Stimulated activated naive CD4-positive, alpha-beta T cell (primary cell): Measurements from ENCODE around the gene CCDC187.
A peak's percentile ranks its signal among the peaks of the same experiment; 100 is the strongest.

Source experiments
- DNase-seq, 6 experiments: peaks; one replicate each; lab custom pipeline; 2025; lab: John Stamatoyannopoulos, UW

The CCDC187 gene

DNA sequence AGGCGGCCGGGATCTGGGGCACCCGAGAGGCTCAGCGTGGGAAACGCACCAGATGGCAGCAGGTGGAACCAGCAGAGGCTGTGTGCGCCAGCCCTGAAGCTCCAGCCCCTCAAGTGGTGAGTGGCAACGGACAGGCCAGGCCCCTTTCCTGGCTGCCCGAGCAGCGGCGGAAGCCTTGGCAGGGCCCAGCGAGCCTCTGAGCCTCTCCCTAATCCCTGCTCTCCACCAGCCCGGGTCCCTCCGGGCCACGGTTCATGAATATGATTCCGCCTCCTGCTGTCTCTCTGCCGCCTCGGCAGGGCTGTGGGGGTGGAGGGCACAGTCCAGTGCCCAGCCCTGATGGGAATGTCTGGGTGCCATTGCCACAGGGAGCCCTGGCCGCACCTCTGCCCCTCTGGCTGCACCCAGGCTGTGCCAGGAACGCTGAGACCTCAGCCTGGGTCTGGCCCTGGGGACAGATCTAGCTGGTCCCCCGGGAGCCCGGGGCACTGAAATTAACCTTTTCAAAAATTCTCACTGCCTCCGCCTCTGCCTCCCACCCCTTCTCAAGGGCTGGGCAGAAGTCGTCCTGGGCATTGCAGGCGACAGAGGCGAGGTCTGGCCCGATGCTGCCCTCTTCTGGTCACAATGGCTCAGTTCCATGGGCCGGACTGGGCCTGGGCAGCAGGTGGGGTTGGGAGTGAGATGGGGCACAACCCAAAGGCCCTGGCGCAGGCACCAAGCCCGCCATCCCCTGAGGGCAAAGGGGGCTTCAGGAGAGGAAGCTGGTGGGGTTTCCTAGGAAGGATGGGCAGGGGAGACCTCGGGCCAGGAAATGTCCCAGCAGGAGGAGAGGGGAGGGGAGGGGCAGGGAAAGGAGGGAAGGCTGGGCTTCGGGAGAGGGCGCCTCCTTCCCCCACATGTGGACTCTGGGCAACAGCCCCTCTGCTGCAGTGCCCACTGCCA lies 20.3 kb downstream of the CCDC187 start:
- peak; percentile 30 to 64 (median 54) for DNase-seq

DNA sequence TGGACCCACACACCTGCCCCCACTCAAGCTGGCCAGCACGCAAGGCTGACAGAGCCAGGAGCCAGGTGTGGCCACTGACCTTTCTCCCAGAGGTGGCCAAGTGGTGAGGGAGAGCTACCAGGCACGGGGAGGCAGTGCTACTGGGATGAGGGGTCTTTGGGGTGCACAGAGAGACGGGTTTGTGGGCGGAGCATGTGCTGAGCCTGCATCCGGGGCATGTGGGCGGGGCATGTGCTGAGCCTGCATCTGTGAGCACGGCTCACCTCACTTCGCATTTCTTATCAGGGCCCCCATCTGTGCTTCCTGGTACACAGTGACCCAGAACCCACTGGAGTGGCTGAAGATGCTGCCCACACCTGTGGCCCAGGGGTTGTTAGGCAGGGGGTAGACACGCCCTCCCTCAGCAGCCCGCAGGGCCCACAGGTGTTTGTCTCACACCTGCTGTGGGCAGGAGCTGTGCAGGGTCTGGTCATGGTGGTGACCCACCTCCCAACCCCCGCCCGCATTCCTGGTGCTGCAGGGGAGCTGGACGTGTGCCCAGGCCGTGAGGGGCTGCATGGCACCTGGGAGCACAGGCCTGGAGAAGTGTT lies 21.5 kb downstream of the CCDC187 start:
- DNase-seq = no peak

DNA sequence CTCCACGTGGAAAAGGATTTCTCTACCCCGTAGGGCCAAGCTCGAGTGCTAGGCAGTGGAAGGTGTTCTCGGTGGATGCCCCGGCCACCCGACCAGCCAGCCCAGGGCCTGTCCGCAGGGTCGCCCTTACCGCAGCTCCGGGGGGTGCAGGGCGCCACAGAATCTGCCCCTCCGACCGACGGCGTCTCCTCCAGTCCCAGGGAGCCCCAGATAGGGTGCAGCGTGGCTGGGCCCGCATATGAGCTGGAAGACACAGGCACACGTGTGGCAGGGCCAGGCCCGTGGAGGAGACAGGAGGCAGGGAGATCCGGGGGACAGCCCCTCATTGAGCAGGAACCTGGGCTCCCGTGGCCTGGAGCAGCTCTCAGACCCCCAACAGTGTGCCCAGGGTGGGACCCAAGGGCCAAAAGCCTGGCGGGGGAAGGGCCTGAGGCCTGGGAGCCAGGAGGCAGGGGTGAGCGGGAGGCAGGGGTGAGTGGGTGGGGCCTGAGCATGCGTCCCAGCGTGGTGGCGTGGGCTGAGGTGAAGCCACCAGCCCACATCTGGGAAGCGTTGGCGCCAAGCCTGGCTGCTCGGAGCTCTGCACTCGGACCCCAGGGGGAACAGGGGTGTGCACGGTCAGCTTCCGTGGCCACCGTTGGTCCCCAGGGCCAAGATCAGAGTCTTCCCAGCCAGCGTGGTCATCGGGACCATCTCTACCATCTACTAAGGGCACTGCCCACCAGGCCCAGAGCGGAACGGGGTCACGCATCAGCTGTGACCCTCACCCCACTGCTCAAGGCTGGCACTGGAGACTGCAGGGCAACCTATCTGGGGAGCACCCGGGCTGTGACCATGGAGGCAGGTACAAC lies 22.2 kb downstream of the CCDC187 start:
- no peak for DNase-seq

DNA sequence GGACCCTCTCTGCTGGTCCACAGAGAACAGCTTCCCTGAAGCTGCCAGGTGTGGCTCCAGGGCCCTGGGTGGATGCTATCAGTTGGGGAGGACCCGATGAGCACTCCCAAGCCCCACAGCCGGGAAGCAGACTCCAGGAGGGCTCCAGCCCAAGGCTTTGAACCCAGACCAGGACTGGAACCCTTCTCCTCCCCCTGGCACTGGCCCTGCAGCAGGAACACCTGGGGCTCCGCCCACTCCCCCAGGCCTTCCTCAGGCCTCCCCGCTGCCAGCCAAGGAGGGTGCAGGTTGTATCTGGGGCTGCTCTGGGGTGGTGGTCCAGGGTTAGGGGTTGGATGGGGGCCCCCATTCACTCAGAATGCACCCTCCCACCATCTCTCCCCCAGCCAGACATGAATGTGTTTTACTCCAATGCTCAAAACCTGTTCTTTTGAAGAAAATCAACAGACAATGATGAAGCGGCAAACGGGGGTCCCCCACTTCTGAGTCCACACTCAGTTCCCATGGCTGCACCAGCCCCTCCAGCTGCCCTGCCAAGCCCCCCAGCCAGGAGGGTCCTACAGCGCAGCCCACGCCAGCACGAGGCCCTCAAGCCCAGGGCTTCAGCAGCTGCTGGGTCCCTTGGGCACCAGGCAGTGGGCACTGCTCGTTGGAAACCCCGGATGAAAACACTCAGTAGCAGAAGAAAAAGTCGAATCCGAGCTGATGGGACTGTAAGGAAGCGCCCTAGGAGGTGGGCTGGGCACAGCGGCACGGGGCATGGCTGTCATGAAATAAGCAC lies 23.2 kb downstream of the CCDC187 start:
- no peak for DNase-seq

DNA sequence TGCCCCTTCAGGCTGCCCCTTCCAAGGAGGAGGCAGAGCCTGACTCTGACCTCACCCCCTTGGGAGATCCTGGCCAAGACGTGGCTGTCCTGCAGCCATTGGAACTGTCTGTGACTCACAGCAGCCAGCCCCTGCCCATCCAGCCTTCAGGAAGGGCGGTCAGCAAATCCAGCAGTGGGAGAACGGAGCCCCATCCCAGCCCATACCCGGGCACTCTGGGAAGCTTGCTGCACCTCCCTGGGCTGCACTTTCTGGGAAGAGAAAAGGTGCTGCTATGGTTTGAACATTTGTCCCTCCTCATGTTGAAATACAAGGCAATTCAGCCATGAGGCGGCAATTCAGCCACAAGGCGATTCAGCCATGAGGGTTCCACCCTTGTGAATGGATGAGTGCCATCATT lies 24.4 kb downstream of the CCDC187 start:
- no peak for DNase-seq

DNA sequence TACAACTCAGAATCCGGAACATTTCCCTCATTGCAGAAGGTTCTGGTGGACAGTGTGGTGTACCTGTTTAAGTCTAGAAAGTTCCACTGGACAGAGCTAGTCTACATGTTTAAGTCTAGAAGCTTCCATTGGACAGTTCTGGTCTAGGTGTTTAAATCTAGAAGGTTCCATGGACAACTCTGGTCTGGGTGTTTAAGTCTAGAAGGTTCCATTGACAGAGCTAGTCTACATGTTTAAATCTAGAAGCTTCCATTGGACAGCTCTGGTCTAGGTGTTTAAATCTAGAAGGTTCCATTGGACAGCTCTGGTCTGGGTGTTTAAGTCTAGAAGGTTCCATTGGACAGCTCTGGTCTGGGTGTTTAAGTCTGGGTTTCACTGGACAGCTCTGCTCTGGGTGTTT lies 25.0 kb downstream of the CCDC187 start:
- no peak for DNase-seq

DNA sequence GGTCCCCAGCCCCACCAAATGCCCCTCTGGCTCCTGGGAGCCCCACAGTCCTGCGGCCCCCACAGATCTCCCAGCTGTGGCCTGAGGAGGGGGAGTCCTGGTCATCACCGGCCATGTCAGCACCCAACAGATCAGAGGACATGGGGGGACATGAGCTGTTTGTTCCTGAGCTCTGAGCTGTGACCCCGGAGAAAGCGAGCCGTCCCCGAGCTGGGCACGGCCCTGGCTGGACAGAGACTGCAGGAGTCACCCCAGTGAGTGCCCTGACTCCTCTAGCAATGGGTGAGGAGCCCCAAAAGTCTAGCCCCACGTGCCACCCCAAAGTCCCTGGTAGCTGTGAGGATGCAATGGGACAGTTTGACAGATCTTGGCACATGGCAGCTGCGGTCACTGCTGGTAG lies 25.7 kb downstream of the CCDC187 start:
- DNase-seq = no peak

DNA sequence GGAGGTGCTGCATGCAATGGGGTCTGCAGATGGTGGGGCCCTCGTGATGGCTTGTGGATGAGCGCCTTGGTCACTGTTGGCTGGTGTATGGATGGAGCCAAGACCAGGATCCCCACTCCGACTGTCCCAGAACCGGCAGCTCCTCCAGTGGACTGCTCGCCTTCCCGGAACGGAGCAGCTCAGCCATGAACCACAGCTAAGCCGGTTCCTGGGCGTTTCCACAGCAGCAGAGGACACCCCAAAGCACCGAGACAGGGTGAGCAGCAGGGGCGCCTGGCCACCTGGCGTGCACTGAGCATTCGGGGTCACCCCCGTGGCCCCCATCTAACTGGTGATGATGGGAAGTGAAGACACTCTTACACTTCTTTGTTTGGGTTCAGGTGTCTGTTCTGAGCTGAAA lies 26.1 kb downstream of the CCDC187 start:
- no peak for DNase-seq

DNA sequence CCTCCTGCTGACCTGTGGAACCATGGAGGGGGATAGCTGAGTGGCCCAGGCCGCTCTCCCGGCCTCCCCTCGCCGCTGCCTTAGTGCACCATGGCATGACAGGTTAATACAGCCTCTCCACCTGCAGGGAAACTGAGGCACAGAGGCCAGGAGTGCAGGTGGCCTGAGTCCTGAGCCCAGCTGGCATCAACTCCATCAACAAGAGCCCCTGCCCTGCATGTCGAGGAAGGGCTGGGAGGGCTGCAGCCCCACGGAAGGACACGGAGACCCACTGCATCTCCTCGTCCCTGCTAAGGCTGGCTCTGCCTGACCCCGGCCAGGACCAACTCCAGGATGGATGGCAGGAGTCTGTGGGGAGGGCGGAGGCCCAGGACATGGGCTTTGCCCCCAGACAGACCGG lies 27.2 kb downstream of the CCDC187 start:
- no peak for DNase-seq

DNA sequence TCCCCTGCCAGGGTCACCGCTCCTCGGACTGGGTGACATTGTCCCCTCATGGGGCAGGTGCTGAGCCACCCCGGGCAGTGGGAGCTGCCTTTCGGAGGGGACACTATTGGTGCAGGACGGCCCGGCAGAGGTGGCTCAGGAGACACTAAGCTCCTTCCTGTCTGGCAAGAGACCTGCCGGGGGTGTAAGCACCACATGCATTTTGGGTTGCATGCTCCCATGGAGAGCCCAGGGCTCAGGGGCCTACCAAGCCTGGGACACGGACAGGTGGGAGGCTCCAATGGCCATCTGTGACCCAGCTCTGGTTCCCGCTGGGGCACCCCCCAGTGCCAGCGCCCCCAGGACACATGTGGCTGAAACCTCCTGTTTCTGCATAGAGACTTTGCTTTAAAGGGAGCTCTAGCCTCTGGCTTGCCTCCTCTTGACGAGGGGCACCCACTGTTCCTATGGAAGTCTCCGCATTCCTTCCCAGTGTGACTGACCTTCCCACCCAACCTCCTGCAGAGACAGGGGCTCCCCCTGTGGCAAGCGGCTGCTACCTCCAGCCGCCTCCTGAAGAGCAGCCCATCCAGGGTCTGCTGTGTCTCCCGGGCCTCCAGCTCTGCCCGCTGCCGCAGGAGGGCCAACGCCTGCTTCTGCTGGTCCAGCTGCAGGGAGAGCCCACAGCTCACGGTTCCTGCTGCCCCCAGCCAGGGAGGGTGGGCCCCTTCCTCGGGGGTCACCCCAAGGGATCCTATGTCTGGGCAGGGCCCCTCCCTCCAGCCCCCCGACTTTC lies 28.1 kb downstream of the CCDC187 start:
- no peak for DNase-seq

DNA sequence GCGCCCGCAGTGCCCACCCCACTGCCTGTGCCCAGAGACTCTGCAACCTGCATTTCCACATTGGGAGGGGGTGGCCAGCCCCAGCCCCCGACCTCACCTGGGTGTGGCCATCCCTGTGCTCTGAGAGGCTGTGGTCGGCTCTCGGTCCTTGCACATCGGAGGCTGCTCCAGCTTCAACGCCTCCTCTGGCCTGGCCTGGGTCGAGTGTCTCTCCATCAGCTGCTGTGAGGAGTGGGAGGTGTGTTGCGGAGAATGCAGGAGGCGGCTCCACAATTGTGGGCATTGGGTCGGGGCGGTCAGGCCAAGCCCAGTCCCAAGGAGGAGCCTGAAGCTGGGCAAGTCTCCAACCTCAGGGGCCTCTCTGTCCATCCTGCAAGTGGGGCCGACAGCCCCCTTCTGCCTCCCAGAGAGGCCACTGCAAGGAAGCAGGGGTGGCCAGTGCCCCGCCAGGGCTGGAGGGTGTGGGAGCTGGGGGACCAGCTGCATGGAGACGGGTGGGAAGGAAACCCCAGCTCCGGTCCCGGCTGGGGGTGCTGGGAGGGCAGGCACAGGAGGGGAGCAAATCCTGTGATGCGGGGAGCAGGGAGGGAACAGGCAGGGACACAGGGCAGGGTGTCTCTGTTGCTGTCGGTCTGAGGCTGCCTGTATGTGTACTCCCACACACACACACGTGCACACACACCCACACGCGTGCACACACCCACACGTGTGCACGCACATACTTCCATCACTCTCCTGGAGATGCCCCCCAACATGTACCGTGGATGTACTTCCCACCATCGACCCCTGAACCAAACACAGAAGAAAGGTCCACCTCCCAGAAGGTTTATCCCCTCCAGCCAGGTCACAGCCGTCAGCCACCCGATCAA lies 28.9 kb downstream of the CCDC187 start:
- DNase-seq = no peak

DNA sequence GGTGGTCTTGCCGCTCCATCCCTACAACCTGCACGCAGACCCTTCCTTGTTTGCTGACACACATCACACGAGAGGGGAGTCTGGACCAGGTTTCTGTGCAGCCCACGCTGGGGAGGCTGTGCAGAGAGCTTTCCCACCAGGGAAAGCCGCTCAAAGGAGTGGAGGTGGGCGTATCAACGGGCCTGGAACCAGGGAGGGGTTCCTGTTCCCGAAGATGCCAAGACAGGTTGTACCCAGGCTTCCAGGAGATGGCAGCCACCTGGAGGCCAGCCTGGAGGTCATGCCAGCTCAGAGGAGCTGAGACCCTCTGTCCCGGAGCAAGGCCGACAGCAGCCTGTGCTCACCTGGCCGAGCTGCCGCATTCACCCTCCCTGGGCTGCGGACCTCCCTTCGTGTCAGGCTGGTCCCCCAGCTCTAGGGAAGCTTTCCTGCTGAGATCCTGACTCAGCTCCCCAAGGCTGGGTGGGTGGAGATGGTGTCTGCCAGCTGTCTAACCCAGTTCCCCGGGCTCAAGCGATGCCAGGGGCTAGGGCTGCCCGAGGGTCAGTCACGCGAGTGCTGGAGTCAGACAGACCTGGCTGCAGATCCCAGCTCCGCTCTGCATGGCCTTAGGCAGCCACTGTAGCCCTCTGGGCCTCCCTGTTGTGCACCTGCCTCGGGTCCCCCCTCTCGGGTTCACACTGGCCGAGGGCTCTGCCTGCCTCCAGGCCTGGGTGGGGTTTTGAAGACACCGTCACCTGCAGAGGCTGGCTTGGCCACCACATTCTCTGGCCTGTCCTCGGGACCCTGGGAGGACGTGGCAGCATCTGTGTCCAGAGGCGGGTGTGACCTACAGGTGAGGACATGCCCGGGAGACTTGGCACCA lies 29.7 kb downstream of the CCDC187 start:
- DNase-seq = no peak

DNA sequence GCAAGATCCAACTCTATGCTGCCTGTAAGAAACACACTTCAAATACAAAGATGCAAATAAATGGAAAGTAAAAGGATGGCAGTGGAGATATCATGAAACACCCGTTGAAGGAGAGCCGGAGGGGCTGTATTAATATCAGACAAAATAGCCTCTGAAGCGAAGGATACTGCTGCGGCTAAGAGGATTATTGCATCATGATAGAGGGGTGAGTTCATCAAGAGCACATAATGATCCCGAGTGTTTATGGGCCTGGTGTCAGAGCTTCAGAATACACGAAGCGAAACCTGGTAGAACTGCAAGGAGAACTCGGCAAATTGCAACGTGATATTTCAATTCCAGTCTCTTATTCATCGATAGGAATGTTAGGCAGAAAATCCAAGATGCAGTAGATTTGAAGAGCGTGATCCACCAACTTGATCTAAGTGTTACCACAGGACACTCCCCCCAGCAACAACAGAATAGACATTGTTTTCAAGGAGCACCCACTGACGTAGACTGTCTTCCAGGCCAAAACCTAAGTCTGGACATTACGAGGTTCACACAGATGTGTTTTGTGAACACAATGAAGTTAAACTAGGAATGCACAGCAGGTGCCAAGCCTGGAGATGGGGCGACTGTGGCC lies 30.5 kb downstream of the CCDC187 start:
- no peak for DNase-seq

DNA sequence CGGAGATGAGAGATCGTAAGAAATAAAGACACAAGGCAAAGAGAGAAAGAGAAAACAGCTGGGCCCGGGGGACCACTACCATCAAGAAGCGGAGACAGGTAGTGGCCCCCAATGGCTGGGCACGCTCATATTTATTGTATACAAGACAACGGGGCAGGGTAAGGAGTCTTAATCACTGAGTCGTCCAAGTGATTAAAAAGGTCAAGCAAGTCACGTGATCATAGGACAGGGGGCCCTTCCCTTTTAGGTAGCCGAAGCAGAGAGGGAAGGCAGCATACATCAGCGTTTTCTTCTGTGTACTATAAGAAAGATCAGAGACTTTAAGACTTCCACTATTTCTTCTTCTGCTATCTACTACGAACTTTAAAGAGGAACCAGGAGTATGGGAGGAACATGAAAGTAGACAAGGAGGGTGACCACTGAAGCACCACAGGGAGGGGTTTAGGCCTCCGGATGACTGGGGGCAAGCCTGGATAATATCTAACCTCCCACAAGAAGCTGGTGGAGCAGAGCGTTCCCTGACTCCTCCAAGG lies 33.7 kb downstream of the CCDC187 start:
- DNase-seq = no peak

DNA sequence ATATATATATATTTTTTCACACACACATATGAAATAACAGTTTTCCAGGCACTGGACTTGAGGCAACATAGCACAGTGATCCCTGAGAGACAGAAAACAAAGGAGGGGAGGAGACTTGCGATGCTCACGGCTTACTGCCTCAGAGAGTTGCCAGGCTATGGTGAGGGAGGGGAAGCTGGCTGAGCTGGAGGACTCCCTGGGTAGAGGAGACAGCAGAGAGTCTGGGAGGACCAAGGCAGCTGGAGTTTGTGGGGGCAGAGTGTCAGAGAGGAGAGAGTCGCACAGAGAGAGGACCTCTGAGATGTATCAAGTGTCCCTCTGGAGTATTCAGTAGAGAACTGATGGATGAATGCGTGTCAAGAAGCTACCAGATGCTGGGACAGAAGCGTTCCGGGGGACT lies 35.2 kb downstream of the CCDC187 start:
- no peak for DNase-seq

DNA sequence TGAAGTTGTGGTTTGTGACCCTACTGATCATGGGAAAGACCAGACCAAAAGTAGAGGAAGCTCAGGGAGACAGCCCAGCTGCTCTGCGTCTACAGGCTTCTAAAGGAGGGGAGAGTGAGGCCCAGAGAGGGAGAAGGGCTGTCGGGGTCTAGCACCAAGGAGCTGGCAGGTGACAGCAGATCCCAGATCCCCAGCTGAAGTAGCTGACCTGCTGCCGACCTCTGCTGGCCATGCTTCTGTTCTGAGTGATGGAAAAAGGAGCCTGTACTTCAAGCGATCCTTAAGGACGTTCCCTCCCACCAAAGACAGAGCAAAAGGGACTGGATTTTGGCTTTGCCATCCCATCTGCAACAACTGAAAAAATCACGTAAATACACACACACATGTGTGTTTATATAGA lies 35.6 kb downstream of the CCDC187 start:
- DNase-seq = no peak

DNA sequence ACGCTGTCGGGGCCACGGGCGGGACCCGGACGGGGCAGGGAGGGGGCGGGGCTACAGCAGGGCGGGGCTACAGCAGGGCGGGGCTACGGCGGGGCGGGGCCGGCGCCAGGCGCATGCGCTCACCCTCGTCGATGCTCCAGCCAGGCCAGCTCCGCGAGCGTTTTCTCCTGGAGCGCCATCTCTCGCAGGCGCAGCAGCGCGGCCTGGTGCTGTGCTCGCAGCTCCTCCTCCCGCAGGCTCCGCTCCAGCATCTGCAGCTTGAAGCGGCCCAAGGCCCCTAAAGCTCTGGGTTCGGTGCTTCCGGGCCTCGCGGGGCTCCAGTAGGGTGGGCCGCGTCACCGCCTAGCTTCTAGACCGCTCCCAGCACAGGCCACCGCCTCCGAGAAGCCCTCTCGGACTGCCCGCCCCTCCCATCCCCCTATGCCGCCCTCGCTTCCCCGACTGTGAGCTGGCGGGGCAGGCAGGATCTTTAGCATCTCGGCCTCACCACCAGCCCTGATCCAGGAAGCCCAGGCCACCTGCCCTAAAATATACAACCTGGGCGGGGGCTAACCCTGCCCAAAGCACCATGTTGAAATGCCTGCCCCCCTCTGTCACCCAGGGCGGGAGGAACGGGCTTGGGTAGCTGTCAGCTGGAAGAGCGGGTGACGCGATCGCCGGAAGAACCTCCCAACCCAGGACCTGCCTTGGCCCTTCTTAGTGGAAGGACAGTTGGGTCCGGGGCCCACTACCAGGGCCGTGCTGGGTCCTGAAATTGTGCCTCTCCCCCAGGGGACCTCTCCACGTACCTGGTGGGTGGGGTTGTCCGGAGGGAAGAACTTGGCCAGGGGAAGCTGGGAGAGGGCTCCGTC lies 36.4 kb downstream of the CCDC187 start:
- peak; percentile 72 to 91 (median 86) for DNase-seq
